Spleen (tissue), 7 donors: ENCODE data around the gene PPP1R9A.

ENCODE experiments used
- POLR2A ChIP-seq, 3 donors: fragments of 450-650 bp; IDR thresholded peaks; one replicate each; pipeline ENCODE4 v1.5.1; 2017; ENCODE audit warnings: antibody characterized with exemption in 3 of 3, mild to moderate bottlenecking in 1 of 3
- POLR2AphosphoS5 ChIP-seq, 3 donors: sonication (generic); formaldehyde crosslinking; IDR thresholded peaks; one replicate each; pipeline ENCODE4 v1.5.1; 2017; ENCODE audit warnings: antibody characterized with exemption in 3 of 3
- TF ChIP-seq, protein P1 (sequence below), 11 experiments: fragments of 200-600 bp in 7 of 11; fragments of 450-650 bp in 4 of 11; sonication (generic) in 4 of 11; IDR thresholded peaks in 8 of 11; conservative IDR thresholded peaks in 3 of 11; 1 replicate in 7 of 11; 2 replicates in 4 of 11; pipeline versions ENCODE4 v1.4.0 to v1.8.0; 2016 to 2021; ENCODE audit warnings: antibody characterized with exemption in 11 of 11, inconsistent platforms in 4 of 11, mild to moderate bottlenecking in 1 of 11
- donor health status: DM: no; HTN: no; CAD: no; lungs with moderate emphysema.
- donor health status: DM: no; HTN: no; CAD: no.
- donor health status: DM: no; HTN: no; CAD: no.

DNA sequence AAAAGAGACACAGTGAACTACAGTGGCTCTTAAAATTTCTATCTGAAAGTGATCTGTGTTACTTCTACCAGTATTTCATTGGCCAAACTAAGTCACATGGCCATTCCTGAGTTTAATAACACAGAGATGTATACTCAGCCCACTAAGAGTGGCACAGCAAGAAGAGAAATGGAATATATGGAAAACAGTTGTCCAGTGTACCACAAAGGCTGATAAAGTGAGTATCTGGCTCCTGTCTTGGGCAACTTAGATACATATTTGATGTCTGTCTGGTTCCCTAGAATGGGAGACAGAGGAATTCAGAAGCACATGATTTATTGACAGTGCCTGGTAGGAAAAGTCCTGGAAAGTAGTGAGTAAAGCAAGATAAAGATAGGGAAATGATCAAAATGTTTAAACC, 427.1 kb downstream of the PPP1R9A start:
- no peak for TF ChIP-seq POLR2A (IDR thresholded peaks at IDR 0.05)
- TF ChIP-seq, protein P1, sequence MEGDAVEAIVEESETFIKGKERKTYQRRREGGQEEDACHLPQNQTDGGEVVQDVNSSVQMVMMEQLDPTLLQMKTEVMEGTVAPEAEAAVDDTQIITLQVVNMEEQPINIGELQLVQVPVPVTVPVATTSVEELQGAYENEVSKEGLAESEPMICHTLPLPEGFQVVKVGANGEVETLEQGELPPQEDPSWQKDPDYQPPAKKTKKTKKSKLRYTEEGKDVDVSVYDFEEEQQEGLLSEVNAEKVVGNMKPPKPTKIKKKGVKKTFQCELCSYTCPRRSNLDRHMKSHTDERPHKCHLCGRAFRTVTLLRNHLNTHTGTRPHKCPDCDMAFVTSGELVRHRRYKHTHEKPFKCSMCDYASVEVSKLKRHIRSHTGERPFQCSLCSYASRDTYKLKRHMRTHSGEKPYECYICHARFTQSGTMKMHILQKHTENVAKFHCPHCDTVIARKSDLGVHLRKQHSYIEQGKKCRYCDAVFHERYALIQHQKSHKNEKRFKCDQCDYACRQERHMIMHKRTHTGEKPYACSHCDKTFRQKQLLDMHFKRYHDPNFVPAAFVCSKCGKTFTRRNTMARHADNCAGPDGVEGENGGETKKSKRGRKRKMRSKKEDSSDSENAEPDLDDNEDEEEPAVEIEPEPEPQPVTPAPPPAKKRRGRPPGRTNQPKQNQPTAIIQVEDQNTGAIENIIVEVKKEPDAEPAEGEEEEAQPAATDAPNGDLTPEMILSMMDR (IDR thresholded peaks at IDR 0.05 in 8 of 11, conservative IDR thresholded peaks at IDR 0.05 in 3 of 11), result no peak
- no peak for TF ChIP-seq POLR2AphosphoS5 (IDR thresholded peaks at IDR 0.05)
